HL-60 (cell line): Measurements from ENCODE around the gene YY2.

Experiments
- CTCF ChIP-seq: IDR thresholded peaks from one replicate; pipeline ENCODE4 v1.5.1; 2011; ENCODE audit warnings: low read length, control low read depth, inconsistent platforms; ENCODE audit not compliant: insufficient read depth
- POLR2AphosphoS5 ChIP-seq: IDR thresholded peaks from 2 replicates; pipeline ENCODE4 v1.6.1; 2012; ENCODE audit warnings: low read depth
- REST ChIP-seq: IDR thresholded peaks from 2 replicates; pipeline ENCODE4 v1.6.1; 2012; ENCODE audit warnings: low read depth; ENCODE audit not compliant: insufficient replicate concordance
- SPI1 ChIP-seq: IDR thresholded peaks from 2 replicates; pipeline ENCODE4 v1.6.1; 2012; ENCODE audit warnings: low read depth, mild to moderate bottlenecking, borderline replicate concordance

- TF ChIP-seq CTCF (no peak), SPI1 (no peak), REST (no peak), POLR2AphosphoS5 (no peak)
Measured at GRCh38 chrX:21843179-21843578, 12.6 kb upstream of the YY2 start.
